HepG2 (cell line): Measurements from ENCODE around the gene AUNIP. TPM values are rescaled to one million over a fixed set of nuclear protein-coding genes. Genes with fewer than 3 reads are reported as not detected.

Source experiments
- ATAC-seq: fragments of 200-7000 bp; cut with Tn5 transposase; 3 replicates; pipeline ENCODE4 v1.9.1; 2020; ENCODE audit warnings: mild to moderate bottlenecking, moderate library complexity
- BruUV-seq: library from RNA; stranded (reverse); fragments of 400-500 nt; replicated peaks from 2 replicates; lab custom pipeline; 2021; lab: Mats Ljungman, UMichigan
- CTCF ChIA-PET: fragments of 300-600 bp; formaldehyde crosslinking; extraction: SDS; loops from one replicate; lab custom pipeline; 2021; ENCODE audit warnings: low total read pairs, inconsistent platforms, low intra/inter-chr PET ratio; lab: Yijun Ruan, JAX
- POLR2A ChIA-PET: fragments of 350-600 bp; sonication (Branson Sonifier 250); formaldehyde crosslinking; loops from one replicate; lab custom pipeline; 2020; ENCODE audit warnings: antibody characterized with exemption, inconsistent platforms; lab: Yijun Ruan, JAX
- DNase-seq: peaks from one replicate; pipeline ENCODE4 v3.0.0-alpha.2; 2015; ENCODE audit warnings: low spot score
- FAIRE-seq: peaks from 3 replicates; lab custom pipeline; 2011; peaks lifted over from hg19 to GRCh38; lab: Jason Lieb, UNC
- H2AFZ ChIP-seq: one replicate; pipeline ENCODE4 v1.6.1; 2011; ENCODE audit warnings: low read length, inconsistent platforms
- H3K27ac ChIP-seq: fragments of 300-600 bp; 3 replicates; pipeline ENCODE4 v1.8.0; 2011; ENCODE audit warnings: mixed run types, mild to moderate bottlenecking, mixed read lengths, low read length, inconsistent platforms; ENCODE audit not compliant: insufficient read depth; ENCODE audit errors: extremely low read length
- H3K27me3 ChIP-seq, 2 experiments: fragments of 200-600 bp in 1 of 2; 2 replicates in 1 of 2; 3 replicates in 1 of 2; pipeline versions ENCODE4 v1.6.0 to v1.8.0; 2011; ENCODE audit warnings: low read length in 2 of 2, mild to moderate bottlenecking in 2 of 2, moderate library complexity in 2 of 2, inconsistent platforms in 1 of 2; ENCODE audit not compliant: insufficient read depth in 2 of 2, control insufficient read depth in 1 of 2
- H3K36me3 ChIP-seq, 2 experiments: fragments of 200-600 bp in 1 of 2; replicated peaks in 1 of 2; 2 replicates in 1 of 2; 3 replicates in 1 of 2; pipeline versions ENCODE4 v1.5.1 to v1.8.0; 2011; ENCODE audit warnings: low read length in 2 of 2, inconsistent platforms in 1 of 2; ENCODE audit not compliant: insufficient read depth in 2 of 2, control insufficient read depth in 1 of 2
- H3K4me1 ChIP-seq: 2 replicates; pipeline ENCODE4 v1.5.1; 2012; ENCODE audit warnings: low read length, inconsistent platforms; ENCODE audit not compliant: insufficient read depth
- H3K4me2 ChIP-seq: 2 replicates; pipeline ENCODE4 v1.6.0; 2011; ENCODE audit warnings: low read depth, low read length, inconsistent platforms
- H3K4me3 ChIP-seq, 3 experiments: fragments of 200-600 bp in 1 of 3; sonication (generic), shearing (Covaris generic) in 1 of 3; replicated peaks in 1 of 3; 2 replicates each; pipeline ENCODE4 v1.5.1; 2011 to 2016; ENCODE audit warnings: low read length in 3 of 3, inconsistent platforms in 2 of 3, low read depth in 2 of 3, mild to moderate bottlenecking in 2 of 3, control low read depth in 1 of 3, mixed read lengths in 1 of 3; ENCODE audit not compliant: insufficient read depth in 1 of 3
- H3K79me2 ChIP-seq: one replicate; pipeline ENCODE4 v1.6.1; 2011; ENCODE audit warnings: low read length, inconsistent platforms; ENCODE audit not compliant: insufficient read depth
- H3K9ac ChIP-seq: 2 replicates; pipeline ENCODE4 v1.6.0; 2011; ENCODE audit warnings: mild to moderate bottlenecking, low read depth, low read length, inconsistent platforms; ENCODE audit not compliant: insufficient read depth
- H3K9me3 ChIP-seq: 2 replicates; pipeline ENCODE4 v1.5.1; 2012; ENCODE audit warnings: mild to moderate bottlenecking, low read length
- H4K20me1 ChIP-seq: 2 replicates; pipeline ENCODE4 v1.6.0; 2011; ENCODE audit warnings: inconsistent platforms, mild to moderate bottlenecking, low read length, moderate library complexity; ENCODE audit not compliant: insufficient read depth
- ARNTL ChIP-seq: sonication (generic); formaldehyde crosslinking; IDR thresholded peaks from 2 replicates; pipeline ENCODE4 v1.4.0; 2020; ENCODE audit warnings: mild to moderate bottlenecking, missing genetic modification reagents
- FOXK2 ChIP-seq: fragments of 450-650 bp; IDR thresholded peaks from 2 replicates; pipeline ENCODE4 v1.6.1; 2016
- JARID2 ChIP-seq: sonication (generic); formaldehyde crosslinking; IDR thresholded peaks from 2 replicates; pipeline ENCODE4 v1.8.1; 2023; ENCODE audit warnings: missing genetic modification reagents, inconsistent platforms; ENCODE audit not compliant: insufficient replicate concordance
- NFYC ChIP-seq: IDR thresholded peaks from 2 replicates; pipeline ENCODE4 v1.6.1; 2016; ENCODE audit warnings: missing genetic modification reagents, missing compliant biosample characterization
- RFX3 ChIP-seq: IDR thresholded peaks from 2 replicates; pipeline ENCODE4 v1.6.1; 2016; ENCODE audit warnings: missing biosample characterization, missing genetic modification reagents
- SYNCRIP ChIP-seq: fragments of 200-400 bp; formaldehyde crosslinking; IDR thresholded peaks from 2 replicates; pipeline ENCODE4 v1.6.1; 2018; ENCODE audit warnings: mild to moderate bottlenecking, low read depth, low read length; ENCODE audit not compliant: insufficient read depth
- ZMYM4 ChIP-seq: sonication (generic); formaldehyde crosslinking; IDR thresholded peaks from 2 replicates; pipeline ENCODE4 v1.8.1; 2023; ENCODE audit warnings: mild to moderate bottlenecking, missing genetic modification reagents
- ZNF362 ChIP-seq: sonication (generic); formaldehyde crosslinking; IDR thresholded peaks from 2 replicates; pipeline ENCODE4 v1.4.0; 2020; ENCODE audit warnings: missing genetic modification reagents, mild to moderate bottlenecking, borderline replicate concordance
- ZNF484 ChIP-seq: sonication (generic); formaldehyde crosslinking; IDR thresholded peaks from 2 replicates; pipeline ENCODE4 v1.5.1; 2020; ENCODE audit warnings: mild to moderate bottlenecking, low read depth, missing genetic modification reagents, borderline replicate concordance
- ZNF512 ChIP-seq: sonication (generic); formaldehyde crosslinking; IDR thresholded peaks from 2 replicates; pipeline ENCODE4 v1.4.0; 2020; ENCODE audit warnings: mild to moderate bottlenecking, missing genetic modification reagents
- ZNF7 ChIP-seq: IDR thresholded peaks from 2 replicates; pipeline ENCODE4 v1.6.1; 2016; ENCODE audit warnings: missing biosample characterization, missing genetic modification reagents
- WGBS: methylation state at CpG from one replicate; pipeline ENCODE4 v1.1.6; 2017; ENCODE audit warnings: low lambda C conversion rate; 5-methylcytosine and 5-hydroxymethylcytosine counted together
- in situ Hi-C: cut with HindIII; loops from 2 replicates; pipeline ENCODE4 v1.10.0; 2017; ENCODE audit warnings: low pct_unique_long_range_greater_than_20kb; ENCODE audit not compliant: extremely low pct_ligation_motif_present
- intact Hi-C: fragments of 100-400 bp; cut with micrococcal nuclease; formaldehyde crosslinking; loops from one replicate; pipeline ENCODE4 v1.10.0; 2022; ENCODE audit not compliant: unreplicated experiment
- polyA plus RNA-seq, 8 experiments: library from polyadenylated mRNA; depleted of rRNA in 3 of 8; stranded (reverse) in 7 of 8; unstranded in 1 of 8; fragments of >200 nt; fragmentation: Illumina TruSeq in 4 of 8; extraction: Trizol in 4 of 8; gene quantifications; 2 replicates each; pipeline versions ENCODE4 v1.2.1 to v1.2.3, GENCODE V29; 2011 to 2016; ENCODE audit warnings: low read depth in 4 of 8, missing spikeins in 1 of 8, mixed read lengths in 1 of 8; ENCODE audit not compliant: insufficient read depth in 1 of 8
- total RNA-seq, 5 experiments: library from RNA; depleted of rRNA; stranded (reverse); fragments of >200 nt; fragmentation: Illumina TruSeq; extraction: Trizol; gene quantifications; 2 replicates each; pipeline ENCODE4 v1.2.3, GENCODE V29; 2016; ENCODE audit warnings: low read depth in 1 of 5
- TF ChIP-seq, protein P1 (sequence below): sonication (generic); formaldehyde crosslinking; IDR thresholded peaks from 2 replicates; pipeline ENCODE4 v1.4.0; 2020; ENCODE audit warnings: mild to moderate bottlenecking, missing genetic modification reagents
- TF ChIP-seq, protein P2 (sequence below): sonication (generic); formaldehyde crosslinking; conservative IDR thresholded peaks from 2 replicates; pipeline ENCODE4 v1.4.0; 2020; ENCODE audit warnings: missing genetic modification reagents

Gene AUNIP
- total and polyA plus RNA-seq, 2 of the 13 experiments (the other 11 are each of a cell fraction or from before 2014, with no cell fraction given), result 3.8 to 12.3 TPM

DNA sequence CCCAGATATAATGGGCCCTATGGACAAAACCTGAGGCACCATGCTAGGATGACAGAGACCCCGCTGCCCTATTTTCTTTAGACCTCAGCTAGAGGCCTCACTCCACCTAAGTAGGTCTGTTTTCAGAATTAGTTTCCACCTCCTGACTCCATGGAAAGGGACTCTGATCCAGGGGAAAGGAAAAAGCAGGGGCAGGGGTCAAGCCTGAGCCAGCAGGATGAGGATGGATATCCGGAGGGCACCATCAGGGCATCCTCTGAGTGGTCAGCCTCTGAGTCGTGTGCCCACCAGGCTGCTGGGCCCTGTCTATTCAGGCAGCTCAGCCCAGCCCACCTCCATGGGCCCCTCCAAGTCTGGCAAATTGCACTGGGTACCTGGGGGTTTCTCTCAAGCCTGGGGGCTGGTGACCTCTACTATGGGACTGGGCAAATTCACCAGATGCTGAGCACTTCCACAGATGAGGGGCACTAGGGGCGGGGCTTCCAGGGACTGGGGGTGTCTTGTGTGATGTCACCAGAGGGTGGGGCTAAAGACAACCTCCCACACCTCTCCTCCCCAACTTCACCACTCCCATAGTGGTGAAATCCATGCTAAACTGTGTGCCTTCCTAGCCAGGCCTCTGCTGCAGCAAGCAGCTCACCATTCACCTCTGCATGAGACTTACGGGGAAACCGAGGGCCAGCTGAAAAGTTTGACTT, 10.8 kb upstream of the AUNIP start (continued):
- TF ChIP-seq, protein P1, sequence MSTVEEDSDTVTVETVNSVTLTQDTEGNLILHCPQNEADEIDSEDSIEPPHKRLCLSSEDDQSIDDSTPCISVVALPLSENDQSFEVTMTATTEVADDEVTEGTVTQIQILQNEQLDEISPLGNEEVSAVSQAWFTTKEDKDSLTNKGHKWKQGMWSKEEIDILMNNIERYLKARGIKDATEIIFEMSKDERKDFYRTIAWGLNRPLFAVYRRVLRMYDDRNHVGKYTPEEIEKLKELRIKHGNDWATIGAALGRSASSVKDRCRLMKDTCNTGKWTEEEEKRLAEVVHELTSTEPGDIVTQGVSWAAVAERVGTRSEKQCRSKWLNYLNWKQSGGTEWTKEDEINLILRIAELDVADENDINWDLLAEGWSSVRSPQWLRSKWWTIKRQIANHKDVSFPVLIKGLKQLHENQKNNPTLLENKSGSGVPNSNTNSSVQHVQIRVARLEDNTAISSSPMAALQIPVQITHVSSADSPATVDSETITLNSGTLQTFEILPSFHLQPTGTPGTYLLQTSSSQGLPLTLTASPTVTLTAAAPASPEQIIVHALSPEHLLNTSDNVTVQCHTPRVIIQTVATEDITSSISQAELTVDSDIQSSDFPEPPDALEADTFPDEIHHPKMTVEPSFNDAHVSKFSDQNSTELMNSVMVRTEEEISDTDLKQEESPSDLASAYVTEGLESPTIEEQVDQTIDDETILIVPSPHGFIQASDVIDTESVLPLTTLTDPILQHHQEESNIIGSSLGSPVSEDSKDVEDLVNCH (CRISPR knock-in tag), result no peak
- TF ChIP-seq ZNF362 (CRISPR knock-in tag) (no peak), JARID2 (no peak), ZNF7 (CRISPR knock-in tag) (no peak)

DNA sequence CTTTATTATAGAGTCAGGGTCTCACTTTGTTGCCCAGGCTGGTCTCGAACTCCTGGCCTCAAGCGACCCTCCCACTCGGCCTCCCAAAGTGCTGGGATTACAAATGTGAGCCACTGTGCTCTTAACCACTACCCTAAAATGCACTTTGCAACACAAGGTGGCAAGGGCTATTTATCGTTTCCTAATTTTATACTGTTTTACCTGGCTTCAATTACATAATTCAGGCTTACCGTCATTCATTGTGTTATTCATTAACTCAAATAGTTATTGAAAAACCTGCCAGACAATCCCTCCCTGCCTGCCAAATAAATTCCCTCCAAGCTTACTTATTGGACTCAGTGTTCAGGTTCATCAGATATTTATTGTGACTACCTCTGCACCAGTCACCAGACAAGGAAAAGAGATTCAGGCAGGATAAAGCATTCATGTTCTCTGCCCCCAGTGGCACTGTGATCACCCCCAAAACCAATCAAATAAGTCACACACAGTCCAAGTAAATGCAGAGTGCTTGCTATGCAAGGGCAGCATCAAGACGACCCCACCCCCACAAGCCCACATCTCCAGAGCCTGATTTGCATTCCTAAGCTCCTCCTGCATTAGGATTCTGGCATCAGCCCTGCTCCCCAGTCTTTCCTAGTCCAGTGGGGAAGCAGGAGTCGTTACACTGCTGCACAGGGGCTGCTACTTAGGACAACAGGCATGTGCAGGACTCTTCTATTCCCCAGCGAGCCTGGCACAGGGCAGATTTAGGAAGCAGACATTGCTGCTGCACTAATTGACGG, 8.1 kb upstream of the AUNIP start:
- Histone ChIP-seq H3K4me2 (peak overlapping the region; percentile 57), H4K20me1 (no peaks in the 10 kb centered on the region), H3K4me1 (peaks cover 77% of the 10 kb centered on the region), H3K27ac (peak overlapping the region; percentile 60), H3K9me3 (no peaks in the 10 kb centered on the region), H3K4me3 (no peak overlapping the region), H3K79me2 (no peaks in the 10 kb centered on the region), H2AFZ (no peak overlapping the region), H3K36me3 (peaks cover 8 to 15% of the 10 kb centered on the region in 2 experiments; a peak in 4 of 5 replicates), H3K27me3 (no peaks in the 10 kb centered on the region), H3K9ac (no peak overlapping the region)
- BruUV-seq, result no TSS peak
- ChIA-PET POLR2A (interaction anchor here (0.9 to 1.3 kb wide), 3 partner anchors 8 to 47 kb away, joined by 3 to 6 read pairs (median 5); partner anchors contain the start of genes MTFR1L and PAQR7), CTCF (no interaction called here)
- 42% methylated on average over 9 of the region's 9 CpGs for WGBS
- FAIRE-seq (peak; percentile 55), DNase-seq (peak; percentile 65), ATAC-seq (peak; percentile 43)
- in situ Hi-C loops (no loop called here), intact Hi-C loops (no loop called here)
- TF ChIP-seq ZNF512 (CRISPR knock-in tag) (no peak), NFYC (CRISPR knock-in tag) (no peak), SYNCRIP (no peak), FOXK2 (no peak), ZMYM4 (CRISPR knock-in tag) (0 out of 2 replicates have a peak, but pooled peaks have one; percentile 8), ARNTL (CRISPR knock-in tag) (no peak), ZNF484 (no peak), RFX3 (CRISPR knock-in tag) (no peak)
- TF ChIP-seq, protein P2, sequence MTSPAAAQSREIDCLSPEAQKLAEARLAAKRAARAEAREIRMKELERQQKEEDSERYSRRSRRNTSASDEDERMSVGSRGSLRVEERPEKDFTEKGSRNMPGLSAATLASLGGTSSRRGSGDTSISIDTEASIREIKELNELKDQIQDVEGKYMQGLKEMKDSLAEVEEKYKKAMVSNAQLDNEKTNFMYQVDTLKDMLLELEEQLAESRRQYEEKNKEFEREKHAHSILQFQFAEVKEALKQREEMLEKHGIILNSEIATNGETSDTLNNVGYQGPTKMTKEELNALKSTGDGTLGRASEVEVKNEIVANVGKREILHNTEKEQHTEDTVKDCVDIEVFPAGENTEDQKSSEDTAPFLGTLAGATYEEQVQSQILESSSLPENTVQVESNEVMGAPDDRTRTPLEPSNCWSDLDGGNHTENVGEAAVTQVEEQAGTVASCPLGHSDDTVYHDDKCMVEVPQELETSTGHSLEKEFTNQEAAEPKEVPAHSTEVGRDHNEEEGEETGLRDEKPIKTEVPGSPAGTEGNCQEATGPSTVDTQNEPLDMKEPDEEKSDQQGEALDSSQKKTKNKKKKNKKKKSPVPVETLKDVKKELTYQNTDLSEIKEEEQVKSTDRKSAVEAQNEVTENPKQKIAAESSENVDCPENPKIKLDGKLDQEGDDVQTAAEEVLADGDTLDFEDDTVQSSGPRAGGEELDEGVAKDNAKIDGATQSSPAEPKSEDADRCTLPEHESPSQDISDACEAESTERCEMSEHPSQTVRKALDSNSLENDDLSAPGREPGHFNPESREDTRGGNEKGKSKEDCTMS, result no peak
